SH-SY5Y (cell line): ENCODE data around the gene PGP.

ENCODE experiments used
- GATA2 ChIP-seq: IDR thresholded peaks from 2 replicates; pipeline ENCODE4 v1.6.1; 2011; ENCODE audit warnings: mild to moderate bottlenecking, low read depth, low read length
- GATA3 ChIP-seq: IDR thresholded peaks from 2 replicates; pipeline ENCODE4 v1.6.1; 2011; ENCODE audit warnings: low read depth, mild to moderate bottlenecking, low read length, moderate library complexity

DNA sequence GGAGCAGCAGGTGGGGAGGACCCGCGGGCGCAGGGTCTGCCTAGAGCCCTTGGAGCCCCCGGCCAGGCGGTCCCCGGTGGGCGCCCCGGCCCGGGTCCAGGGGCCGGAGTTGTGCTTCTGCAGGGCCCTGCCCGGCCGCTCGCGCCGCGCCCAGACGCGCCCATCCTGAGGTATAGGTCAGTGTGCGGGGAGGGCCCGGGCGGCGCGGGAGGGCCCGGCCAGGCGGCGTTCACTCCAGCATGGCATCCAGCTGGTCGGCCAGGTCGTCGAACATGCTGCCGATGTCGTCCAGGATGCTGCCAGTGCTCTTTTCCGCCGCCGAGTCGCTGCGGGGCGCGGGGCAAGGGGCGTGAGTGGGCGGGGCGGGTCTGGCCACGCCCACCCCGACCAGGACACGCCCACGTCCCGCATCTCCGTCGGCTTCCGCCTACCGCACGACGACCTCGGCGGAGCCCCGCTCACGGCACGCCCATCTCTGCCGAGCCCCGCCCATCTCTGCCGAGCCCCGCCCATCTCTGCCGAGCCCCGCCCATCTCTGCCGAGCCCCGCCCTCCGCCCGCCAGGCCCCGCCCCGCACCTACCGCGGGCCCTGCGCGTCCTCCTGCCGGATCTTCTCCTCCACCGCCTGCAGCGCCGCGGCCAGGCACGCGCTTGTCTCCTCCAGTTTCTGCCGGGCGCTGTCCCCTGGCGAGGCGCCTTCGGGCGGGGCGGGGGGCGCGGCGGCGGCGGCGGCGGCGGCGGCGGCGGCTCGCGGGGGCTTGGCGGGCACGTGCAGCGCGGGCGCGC, 36.1 kb downstream of the PGP start:
- TF ChIP-seq GATA3 (no peak), GATA2 (no peak)
